ENCODE measurements around the gene FUT8.

GRCh38 chr14:65528069-65528468, 115.5 kb downstream of the FUT8 start:
- no peak for TF ChIP-seq POLR2A (IDR thresholded peaks at IDR 0.05)
- no peak for TF ChIP-seq CTCF (IDR thresholded peaks at IDR 0.05)
